IPS-20b (cell line): ENCODE measurements around the gene CHCT1.
A peak's percentile ranks its signal among the peaks of the same experiment; 100 is the strongest.
"Not testable (repeated sequence)": the region's sequence is repeated elsewhere in the genome, so short reads cannot be mapped to it uniquely, and the experiment has no call there.

Experiments used
- H3K27ac ChIP-seq: one replicate; pipeline ENCODE4 v1.5.1; 2013; ENCODE audit warnings: low read length
- H3K27me3 ChIP-seq: 2 replicates; pipeline ENCODE4 v1.6.1; 2013; ENCODE audit warnings: mild to moderate bottlenecking, low read length, inconsistent platforms; ENCODE audit not compliant: insufficient read depth
- H3K36me3 ChIP-seq: 2 replicates; pipeline ENCODE4 v1.6.1; 2013; ENCODE audit warnings: low read depth, mild to moderate bottlenecking, inconsistent platforms, low read length, moderate library complexity; ENCODE audit not compliant: insufficient read depth
- H3K4me1 ChIP-seq: 2 replicates; pipeline ENCODE4 v1.6.1; 2013; ENCODE audit warnings: mild to moderate bottlenecking, control low read depth, inconsistent platforms, low read length, moderate library complexity; ENCODE audit not compliant: insufficient read depth
- H3K4me3 ChIP-seq: 2 replicates; pipeline ENCODE4 v1.5.1; 2013; ENCODE audit warnings: mild to moderate bottlenecking, low read length, inconsistent platforms
- H3K9ac ChIP-seq: 2 replicates; pipeline ENCODE4 v1.6.1; 2013; ENCODE audit warnings: low read depth, mild to moderate bottlenecking, inconsistent platforms, low read length, moderate library complexity
- H3K9me3 ChIP-seq: 2 replicates; pipeline ENCODE4 v1.6.1; 2013; ENCODE audit warnings: mild to moderate bottlenecking, low read depth, low read length, inconsistent platforms; ENCODE audit not compliant: insufficient read depth

Gene CHCT1

DNA sequence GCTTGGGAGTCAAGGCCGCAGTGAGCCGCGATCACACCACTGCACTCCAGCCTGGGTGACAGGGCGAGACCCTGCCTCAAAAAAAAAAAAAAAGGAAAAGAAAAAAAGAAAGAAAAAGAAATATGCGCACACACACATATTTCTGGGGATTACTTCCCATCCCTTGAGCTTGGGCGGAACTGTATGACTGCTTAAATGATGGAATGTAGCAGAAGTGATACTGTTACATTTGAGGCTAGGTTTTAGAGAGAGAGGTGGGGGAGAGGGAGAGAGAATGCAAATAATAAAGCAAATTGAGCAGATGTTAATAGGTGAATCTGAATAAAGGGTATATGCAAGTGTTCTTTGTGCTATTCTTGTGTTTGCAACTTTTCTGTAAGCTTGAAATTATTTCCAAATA, 18.3 kb upstream of the CHCT1 start:
- no peak overlapping the region for H3K9ac ChIP-seq
- no peaks in the 10 kb centered on the region for H3K9me3 ChIP-seq
- no peaks in the 10 kb centered on the region for H3K36me3 ChIP-seq
- H3K27ac ChIP-seq: no peak overlapping the region
- no peaks in the 10 kb centered on the region for H3K4me1 ChIP-seq
- no peak overlapping the region for H3K4me3 ChIP-seq
- H3K27me3 ChIP-seq: no peaks in the 10 kb centered on the region

DNA sequence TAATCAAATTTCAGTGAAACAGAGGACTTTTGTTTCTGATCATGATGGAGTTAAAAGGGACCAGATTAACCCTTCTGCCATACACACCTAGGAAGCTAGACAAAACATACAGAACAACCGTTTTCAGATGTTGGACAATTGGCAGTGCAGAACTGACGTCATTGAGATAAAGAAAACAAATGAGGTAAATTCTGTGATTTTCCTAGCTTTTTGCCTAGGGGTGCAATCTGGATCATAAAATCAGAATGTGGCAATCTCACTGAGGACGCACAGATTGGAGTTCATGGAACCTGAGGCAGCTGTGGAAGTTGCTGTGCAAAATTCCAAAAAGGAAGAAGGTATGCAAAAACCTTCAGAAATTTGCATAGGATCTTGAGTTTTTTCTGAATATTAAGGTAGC, 15.4 kb upstream of the CHCT1 start:
- H3K27ac ChIP-seq: no peak overlapping the region
- no peaks in the 10 kb centered on the region for H3K27me3 ChIP-seq
- no peak overlapping the region for H3K9ac ChIP-seq
- no peaks in the 10 kb centered on the region for H3K36me3 ChIP-seq
- H3K9me3 ChIP-seq: peaks cover 3% of the 10 kb centered on the region; the same call in 1 of the 2 replicates
- no peaks in the 10 kb centered on the region for H3K4me1 ChIP-seq
- no peak overlapping the region for H3K4me3 ChIP-seq

DNA sequence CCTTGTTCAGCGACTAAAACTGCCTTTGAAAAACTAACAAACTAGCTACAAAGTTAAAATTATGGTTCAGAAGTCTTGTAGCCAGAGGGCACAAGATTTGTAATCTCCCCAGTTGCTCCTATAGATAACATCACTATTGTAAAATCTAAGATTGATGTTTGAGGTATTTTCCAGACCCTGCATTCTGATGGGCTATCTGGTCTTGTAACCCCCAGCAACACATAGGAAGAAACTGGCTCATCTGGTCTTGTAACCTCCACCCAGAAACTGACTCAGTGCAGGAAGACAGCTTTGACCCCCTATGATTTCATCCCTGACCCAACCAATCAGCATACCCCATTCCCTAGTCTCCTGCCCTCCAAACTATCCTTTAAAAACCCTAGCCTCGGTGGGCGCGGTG, 12.3 kb upstream of the CHCT1 start:
- Histone ChIP-seq H3K4me3 (no peak overlapping the region), H3K27me3 (no peaks in the 10 kb centered on the region), H3K9ac (no peak overlapping the region), H3K4me1 (no peaks in the 10 kb centered on the region), H3K9me3 (peaks cover 3% of the 10 kb centered on the region; the same call in 1 of the 2 replicates), H3K27ac (no peak overlapping the region), H3K36me3 (no peaks in the 10 kb centered on the region)

DNA sequence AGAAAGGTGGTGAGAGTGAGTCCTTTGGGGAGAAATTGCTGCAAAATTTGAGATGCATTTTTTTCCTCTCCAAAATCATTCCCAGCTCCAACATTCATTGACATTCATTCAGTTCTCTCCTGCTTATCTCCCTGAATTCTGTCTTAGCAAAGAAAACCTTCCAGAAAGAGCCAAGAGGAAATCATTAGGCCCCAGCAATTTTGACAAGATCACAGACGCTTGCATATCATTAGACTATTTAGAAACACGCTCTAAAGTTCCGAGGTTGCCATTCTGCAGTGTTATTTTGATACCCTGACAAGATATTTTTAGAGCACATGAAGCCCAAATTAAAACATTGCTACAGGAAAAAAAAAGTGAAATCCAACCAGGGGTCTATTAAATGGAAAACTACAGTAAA, 9.6 kb upstream of the CHCT1 start:
- H3K27me3 ChIP-seq: no peaks in the 10 kb centered on the region
- no peak overlapping the region for H3K4me3 ChIP-seq
- no peak overlapping the region for H3K27ac ChIP-seq
- H3K36me3 ChIP-seq: no peaks in the 10 kb centered on the region
- no peak overlapping the region for H3K9ac ChIP-seq
- no peaks in the 10 kb centered on the region for H3K4me1 ChIP-seq
- H3K9me3 ChIP-seq: peaks cover 3% of the 10 kb centered on the region; the same call in 1 of the 2 replicates

DNA sequence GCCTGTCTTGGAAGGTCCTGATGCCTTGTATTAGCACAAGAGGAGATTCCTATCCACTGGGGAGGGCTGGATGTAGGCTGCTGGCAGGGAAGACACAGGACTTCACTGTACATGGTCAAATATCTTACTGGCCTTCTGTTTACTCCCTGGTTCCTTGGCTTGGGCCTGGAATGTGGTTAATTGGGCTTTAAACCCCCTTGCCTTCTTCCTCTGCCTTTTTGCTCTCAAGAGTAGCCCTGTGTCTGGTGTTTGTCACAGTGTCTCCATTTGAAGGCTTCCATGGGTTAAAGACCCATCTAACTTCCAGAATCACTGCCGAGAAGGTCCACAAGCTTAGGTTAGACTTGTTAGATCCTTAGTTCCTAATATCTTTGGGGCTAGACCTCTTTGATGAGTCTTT, 7.1 kb upstream of the CHCT1 start:
- no peak overlapping the region for H3K4me3 ChIP-seq
- H3K27me3 ChIP-seq: no peaks in the 10 kb centered on the region
- no peaks in the 10 kb centered on the region for H3K36me3 ChIP-seq
- no peaks in the 10 kb centered on the region for H3K4me1 ChIP-seq
- H3K27ac ChIP-seq: no peak overlapping the region
- H3K9ac ChIP-seq: no peak overlapping the region
- H3K9me3 ChIP-seq: peaks cover under 1% of the 10 kb centered on the region; the same call in 1 of the 2 replicates

DNA sequence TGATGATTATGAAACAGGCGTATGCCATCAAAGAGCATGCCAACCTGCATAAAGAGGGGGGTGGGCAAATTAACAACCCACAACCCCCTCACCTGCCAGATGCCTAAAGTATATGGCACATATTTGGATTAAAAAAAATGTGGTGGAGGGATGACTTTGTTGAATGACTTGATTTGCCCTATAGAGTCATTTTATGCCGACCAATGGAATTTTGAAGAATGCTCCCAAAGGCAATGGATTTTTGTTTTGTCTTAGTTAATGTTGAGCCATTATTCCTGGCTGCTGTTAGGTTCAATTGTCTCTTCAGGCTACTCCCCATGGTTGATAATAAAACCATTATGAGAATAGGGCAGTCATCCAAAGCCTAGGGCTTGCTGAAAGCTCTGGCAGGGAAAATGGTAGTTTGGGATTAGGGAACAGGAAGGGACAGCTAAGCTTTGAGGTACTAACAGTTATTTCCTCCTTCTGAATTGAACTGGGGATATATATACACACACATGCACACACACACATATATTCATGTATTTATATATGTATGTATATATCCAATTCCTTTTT, 5.8 kb upstream of the CHCT1 start:
- Histone ChIP-seq H3K4me3 (no peak overlapping the region), H3K4me1 (no peaks in the 10 kb centered on the region), H3K27me3 (no peaks in the 10 kb centered on the region), H3K36me3 (no peaks in the 10 kb centered on the region), H3K27ac (no peak overlapping the region), H3K9me3 (no peaks in the 10 kb centered on the region), H3K9ac (no peak overlapping the region)

DNA sequence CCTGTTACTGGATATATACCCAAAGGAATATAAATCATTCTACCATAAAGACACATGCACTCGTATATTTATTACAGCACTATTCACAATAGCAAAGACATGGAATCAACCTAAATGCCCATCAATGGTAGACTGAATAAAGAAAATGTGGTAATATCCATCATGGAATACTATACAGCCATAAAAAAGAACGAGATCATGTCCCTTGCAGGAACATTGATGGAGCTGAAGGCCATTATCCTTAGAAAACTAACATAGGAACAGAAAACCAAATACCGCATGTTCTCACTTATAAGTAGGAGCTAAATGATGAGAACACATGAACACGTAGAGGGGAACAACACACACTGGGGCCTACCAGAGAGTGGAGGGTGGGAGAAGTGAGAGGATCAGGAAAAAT, 3.3 kb upstream of the CHCT1 start:
- H3K36me3 ChIP-seq, H3K9me3 ChIP-seq, H3K9ac ChIP-seq, H3K4me1 ChIP-seq, H3K4me3 ChIP-seq, H3K27ac ChIP-seq: not testable (repeated sequence)
- peaks cover 15% of the 10 kb centered on the region for H3K27me3 ChIP-seq

DNA sequence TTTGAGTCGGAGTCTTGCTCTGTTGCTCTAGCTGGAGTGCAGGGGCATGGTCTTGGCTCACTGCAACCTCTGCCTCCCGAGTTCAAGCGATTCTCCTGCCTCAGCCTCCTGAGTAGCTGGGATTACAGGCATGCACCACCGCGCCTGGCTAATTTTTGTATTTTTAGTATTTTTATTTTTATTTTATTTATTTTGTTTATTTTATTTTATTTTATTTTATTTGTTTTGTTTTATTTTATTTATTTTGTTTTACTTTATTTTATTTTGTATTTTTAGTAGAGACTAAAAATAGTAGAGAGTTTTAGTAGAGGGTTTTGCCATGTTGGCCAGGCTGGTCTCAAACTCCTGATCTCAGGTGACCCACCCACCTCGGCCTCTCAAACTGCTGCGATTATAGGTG, 2.4 kb upstream of the CHCT1 start:
- not testable (repeated sequence) for H3K36me3 ChIP-seq, H3K4me1 ChIP-seq, H3K4me3 ChIP-seq, H3K9ac ChIP-seq, H3K9me3 ChIP-seq, H3K27ac ChIP-seq
- peaks cover 15% of the 10 kb centered on the region for H3K27me3 ChIP-seq

DNA sequence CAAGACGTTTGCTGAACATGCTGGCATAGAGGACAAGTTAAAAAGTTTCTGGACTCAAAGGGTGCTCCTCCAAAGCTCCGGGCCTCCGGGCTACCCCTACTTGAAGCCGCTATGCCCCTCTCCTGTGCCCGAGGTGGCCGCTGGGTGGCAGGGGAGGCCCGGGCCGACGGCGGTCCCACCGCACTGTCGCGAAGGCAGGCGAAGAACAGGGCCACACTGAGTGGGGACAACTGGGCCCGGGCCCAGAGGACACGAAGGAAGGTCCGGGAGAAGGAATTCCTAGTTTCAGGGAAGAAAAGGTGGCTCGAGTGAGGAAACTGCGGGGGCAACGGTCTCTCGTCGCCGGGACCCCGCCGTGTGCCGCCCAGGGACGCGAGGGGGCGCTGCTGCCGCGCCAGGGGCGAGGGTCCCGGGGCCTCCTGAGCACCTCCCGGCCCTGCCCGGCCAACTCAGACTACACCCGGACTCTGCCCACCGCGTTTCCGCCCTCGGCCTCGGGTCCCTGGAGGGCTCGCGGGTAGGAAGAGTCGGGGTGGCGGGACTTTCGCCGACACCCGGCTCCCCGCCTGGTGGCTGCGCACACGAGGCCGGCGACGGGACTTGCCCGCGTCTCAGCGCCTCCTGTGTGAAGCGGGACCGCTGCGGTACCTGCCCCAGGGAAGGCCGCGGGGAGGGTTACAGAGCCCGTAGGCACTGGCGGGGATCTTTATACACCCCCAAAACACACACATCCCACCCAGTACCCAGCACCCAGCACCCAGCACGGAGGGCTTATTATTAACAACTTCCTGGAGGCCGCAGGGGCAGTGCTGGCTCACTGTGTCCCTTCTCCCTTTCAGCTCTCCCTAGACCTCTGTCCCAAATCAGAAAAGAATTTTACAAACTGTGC, 772 bp upstream of the CHCT1 start:
- H3K27me3 ChIP-seq: peaks cover 15% of the 10 kb centered on the region
- H3K36me3 ChIP-seq: no peaks in the 10 kb centered on the region
- no peaks in the 10 kb centered on the region for H3K9me3 ChIP-seq
- no peaks in the 10 kb centered on the region; the same call in 1 of the 2 replicates for H3K4me1 ChIP-seq
- H3K9ac ChIP-seq: peak overlapping the region; percentile 69
- H3K4me3 ChIP-seq: peak overlapping the region; percentile 71
- H3K27ac ChIP-seq: no peak overlapping the region

DNA sequence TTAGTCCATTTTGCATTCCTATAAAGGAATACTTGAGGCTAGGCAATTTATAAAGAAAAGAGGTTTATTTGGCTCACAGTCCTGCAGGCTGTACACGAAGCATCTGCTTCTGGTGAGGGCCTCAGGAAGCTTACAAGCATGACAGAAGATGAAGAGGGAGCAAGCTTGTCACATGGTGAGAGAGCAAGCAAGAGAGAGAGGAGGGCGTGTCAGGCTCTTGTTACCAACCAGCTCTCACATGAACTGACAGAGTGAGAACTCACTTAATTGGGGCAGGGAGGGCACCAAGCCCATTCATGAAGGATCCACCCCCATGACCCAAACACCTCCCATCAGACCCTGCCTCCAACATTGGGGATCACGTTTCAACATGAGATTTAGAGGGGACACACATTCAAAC, 1.6 kb downstream of the CHCT1 start:
- Histone ChIP-seq H3K4me1 (no peaks in the 10 kb centered on the region; the same call in 1 of the 2 replicates), H3K27ac (no peak overlapping the region), H3K9me3 (no peaks in the 10 kb centered on the region), H3K4me3 (no peak overlapping the region), H3K36me3 (no peaks in the 10 kb centered on the region), H3K27me3 (peaks cover 15% of the 10 kb centered on the region), H3K9ac (no peak overlapping the region)

DNA sequence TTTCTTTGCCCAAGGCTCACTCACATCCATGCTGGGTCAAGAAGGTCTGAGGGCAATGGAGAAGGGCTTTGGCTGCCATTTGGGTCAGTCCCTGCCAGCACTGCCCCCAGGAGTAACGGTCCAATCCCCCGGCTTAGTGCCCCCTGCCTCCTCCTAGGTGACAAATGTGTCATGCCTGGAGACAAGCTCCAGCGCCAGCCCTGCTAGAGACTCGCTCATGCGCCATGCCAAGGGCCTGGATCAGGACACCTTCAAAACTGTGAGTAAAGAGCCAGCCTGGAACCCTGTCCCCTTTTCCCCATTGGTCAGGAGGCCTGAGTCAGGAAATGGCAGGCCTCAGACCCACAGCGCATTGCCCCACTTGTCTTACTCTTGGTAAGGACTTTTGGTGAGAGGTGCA, 3.3 kb downstream of the CHCT1 start:
- no peak overlapping the region for H3K9ac ChIP-seq
- no peak overlapping the region for H3K4me3 ChIP-seq
- peaks cover 15% of the 10 kb centered on the region for H3K27me3 ChIP-seq
- H3K4me1 ChIP-seq: no peaks in the 10 kb centered on the region; the same call in 1 of the 2 replicates
- no peaks in the 10 kb centered on the region for H3K36me3 ChIP-seq
- no peaks in the 10 kb centered on the region for H3K9me3 ChIP-seq
- no peak overlapping the region for H3K27ac ChIP-seq

DNA sequence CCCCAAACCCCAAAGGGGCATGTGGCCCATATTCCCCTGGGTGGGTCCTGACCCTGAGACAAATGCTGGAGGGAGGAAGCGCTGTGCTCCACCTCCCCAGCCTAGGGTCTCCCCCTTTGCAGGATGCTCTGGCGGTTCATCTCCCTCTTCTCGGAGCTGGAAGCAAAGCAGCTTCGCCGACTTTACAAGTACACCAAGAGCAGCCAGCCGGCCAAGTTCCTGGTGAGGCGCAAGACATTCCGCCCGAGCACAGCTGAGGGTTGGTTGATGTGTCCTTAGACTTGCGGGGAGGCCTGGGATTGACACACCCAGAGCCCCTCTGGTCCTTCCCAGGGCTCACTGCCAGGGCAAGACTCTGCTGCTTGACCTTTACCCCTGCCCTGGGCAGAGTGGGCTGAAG, 4.3 kb downstream of the CHCT1 start:
- H3K27me3 ChIP-seq: peaks cover 15% of the 10 kb centered on the region
- no peaks in the 10 kb centered on the region; the same call in 1 of the 2 replicates for H3K4me1 ChIP-seq
- H3K9me3 ChIP-seq: no peaks in the 10 kb centered on the region
- H3K27ac ChIP-seq: no peak overlapping the region
- no peak overlapping the region for H3K4me3 ChIP-seq
- H3K36me3 ChIP-seq: no peaks in the 10 kb centered on the region
- no peak overlapping the region for H3K9ac ChIP-seq
